ENCODE data around the gene CDCP2.

The CDCP2 gene

DNA sequence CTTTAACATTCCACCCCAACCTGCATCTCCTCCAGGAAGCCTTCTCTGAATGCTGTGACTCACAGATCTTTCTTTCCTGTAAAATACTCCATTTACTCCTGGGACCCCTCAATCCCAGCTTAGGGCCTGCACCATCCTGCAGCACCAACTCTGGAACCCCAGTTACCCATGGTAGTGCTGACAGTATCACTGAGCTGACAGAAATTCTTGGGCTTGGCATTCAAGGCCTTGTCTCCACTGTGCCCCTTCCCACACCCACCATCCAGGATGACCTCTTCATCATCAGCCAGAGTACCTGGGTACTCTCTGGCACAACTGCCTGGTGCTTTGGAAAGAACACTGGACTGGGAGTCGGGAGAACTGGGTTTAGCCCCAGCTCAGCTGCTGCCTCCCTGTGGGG, 38.7 kb upstream of the CDCP2 start:
- H3K27ac Mint-ChIP-seq: no peak overlapping the region
- peaks cover 9% of the 10 kb centered on the region for H3K36me3 Mint-ChIP-seq (ENCODE audit: low read depth)
- TF ChIP-seq CTCF (IDR thresholded peaks at IDR 0.05; ENCODE audit: unreplicated experiment in 3 of 3): no peak
- no peaks in the 10 kb centered on the region for H3K4me1 Mint-ChIP-seq
- H3K27me3 Mint-ChIP-seq (ENCODE audit: low read depth): no peaks in the 10 kb centered on the region
- H3K9me3 Mint-ChIP-seq: no peaks in the 10 kb centered on the region
- no peak overlapping the region for H3K4me3 Mint-ChIP-seq

- Mint-ChIP-seq H3K27ac (no peak overlapping the region), H3K9me3 (no peaks in the 10 kb centered on the region), H3K27me3 (ENCODE audit: low read depth) (no peaks in the 10 kb centered on the region), H3K36me3 (ENCODE audit: low read depth) (peaks cover 15% of the 10 kb centered on the region), H3K4me3 (no peak overlapping the region), H3K4me1 (no peaks in the 10 kb centered on the region)
- TF ChIP-seq CTCF (IDR thresholded peaks at IDR 0.05; ENCODE audit: unreplicated experiment in 3 of 3): no peak
Measured at GRCh38 chr1:54190526-54190925, 37.7 kb upstream of the CDCP2 start.

DNA sequence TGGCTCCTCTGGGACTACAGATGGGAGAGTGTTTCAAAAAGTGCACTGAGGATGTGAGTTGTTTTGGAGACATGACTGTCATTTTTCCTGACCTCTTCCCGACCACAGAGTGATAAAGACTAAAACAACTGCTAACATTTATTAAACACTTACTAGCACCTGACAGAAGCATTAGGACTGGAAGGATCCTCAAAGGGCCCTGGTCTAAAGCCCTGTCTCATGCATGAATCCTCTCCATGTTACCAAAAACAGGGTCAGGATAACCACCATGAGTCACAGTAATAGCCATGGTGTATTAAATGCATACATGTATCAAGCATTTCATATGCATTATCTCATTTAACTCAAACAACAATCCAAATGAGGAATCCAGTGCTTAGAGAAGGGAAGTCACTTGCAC, 35.5 kb upstream of the CDCP2 start:
- no peak overlapping the region for H3K4me3 Mint-ChIP-seq
- no peaks in the 10 kb centered on the region for H3K27me3 Mint-ChIP-seq (ENCODE audit: low read depth)
- H3K4me1 Mint-ChIP-seq: no peaks in the 10 kb centered on the region
- no peak for TF ChIP-seq CTCF (IDR thresholded peaks at IDR 0.05; ENCODE audit: unreplicated experiment in 3 of 3)
- H3K9me3 Mint-ChIP-seq: no peaks in the 10 kb centered on the region
- peaks cover 16% of the 10 kb centered on the region for H3K36me3 Mint-ChIP-seq (ENCODE audit: low read depth)
- H3K27ac Mint-ChIP-seq: no peak overlapping the region

DNA sequence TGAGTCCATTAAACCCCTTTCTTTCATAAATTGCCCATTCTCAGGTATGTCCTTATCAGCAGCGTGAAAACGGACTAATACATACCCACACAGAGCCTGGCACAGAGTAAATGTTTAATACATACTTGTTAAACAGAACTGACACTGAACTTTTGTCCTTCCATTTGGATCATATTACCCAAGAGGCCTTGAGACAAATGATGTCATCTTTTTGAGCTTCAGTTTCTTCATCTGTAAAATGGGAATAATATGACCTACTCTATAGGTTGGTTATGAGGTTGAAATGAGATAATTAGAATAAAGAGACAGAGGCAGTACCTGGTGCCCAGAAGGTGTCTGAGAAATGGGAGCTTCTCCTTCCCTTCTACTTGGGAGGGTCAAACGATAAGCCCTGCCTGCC, 33.3 kb upstream of the CDCP2 start:
- Mint-ChIP-seq H3K4me3 (no peak overlapping the region), H3K9me3 (no peaks in the 10 kb centered on the region), H3K27me3 (ENCODE audit: low read depth) (no peaks in the 10 kb centered on the region), H3K27ac (no peak overlapping the region), H3K4me1 (peaks cover 2% of the 10 kb centered on the region), H3K36me3 (ENCODE audit: low read depth) (peaks cover 21% of the 10 kb centered on the region)
- TF ChIP-seq CTCF (IDR thresholded peaks at IDR 0.05; ENCODE audit: unreplicated experiment in 3 of 3): no peak

DNA sequence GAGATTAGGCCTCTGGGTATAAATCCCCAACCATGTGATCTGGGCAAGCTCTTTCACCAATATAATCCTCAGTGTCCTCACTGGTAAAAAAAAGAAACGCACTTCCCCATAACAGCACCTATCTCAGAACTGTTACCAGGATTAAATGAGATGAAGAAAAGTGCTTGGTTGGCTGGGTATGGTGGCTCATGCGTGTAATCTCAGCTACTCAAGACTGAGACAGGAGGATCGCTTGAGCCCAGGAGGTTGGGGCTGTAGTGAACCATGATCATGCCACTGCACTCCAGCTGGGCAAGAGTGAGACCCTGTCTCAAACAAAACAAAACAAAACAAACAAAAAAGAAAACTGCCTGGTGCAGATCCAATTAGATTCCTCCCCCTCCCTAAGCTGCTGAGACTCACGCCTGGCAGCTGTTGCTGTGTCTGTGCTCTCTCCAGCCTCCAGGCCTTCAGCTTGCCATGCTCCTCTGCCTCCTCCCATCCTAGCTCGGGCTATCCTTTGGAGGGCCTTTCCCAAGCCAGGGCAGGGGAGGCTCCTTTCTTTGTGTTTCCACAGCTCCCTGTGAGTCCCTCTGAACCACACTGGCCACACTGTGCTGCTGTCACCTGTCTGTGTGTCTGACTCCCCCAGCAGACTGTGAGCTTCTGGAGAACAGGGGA, 28.0 kb upstream of the CDCP2 start:
- Mint-ChIP-seq H3K27me3 (ENCODE audit: low read depth) (no peaks in the 10 kb centered on the region), H3K4me1 (peaks cover 6% of the 10 kb centered on the region), H3K36me3 (ENCODE audit: low read depth) (peaks cover 13% of the 10 kb centered on the region), H3K4me3 (no peak overlapping the region), H3K27ac (peak overlapping the region in 1 of 3 experiments; percentile 59), H3K9me3 (no peaks in the 10 kb centered on the region)
- no peak for TF ChIP-seq CTCF (IDR thresholded peaks at IDR 0.05; ENCODE audit: unreplicated experiment in 3 of 3)
